DND-41 (cell line): Measurements from ENCODE around the gene KIAA0040.
A peak's percentile ranks its signal among the peaks of the same experiment; 100 is the strongest.

Source experiments
- ATAC-seq: fragments of 200-7000 bp; cut with Tn5 transposase; 3 replicates; pipeline ENCODE4 v1.9.1; 2021; ENCODE audit warnings: low read depth; ENCODE audit not compliant: insufficient read depth
- DNase-seq: peaks from one replicate; pipeline ENCODE4 v3.0.0-alpha.2; 2020
- H2AFZ ChIP-seq: 2 replicates; pipeline ENCODE4 v1.6.0; 2012; ENCODE audit warnings: low read depth, low read length
- H3K27ac ChIP-seq: 2 replicates; pipeline ENCODE4 v1.5.1; 2012; ENCODE audit warnings: low read length, inconsistent platforms
- H3K27me3 ChIP-seq: fragments of 200-600 bp; sonication (generic); 2 replicates; pipeline ENCODE4 v1.6.0; 2012; ENCODE audit warnings: low read length, mild to moderate bottlenecking, inconsistent platforms; ENCODE audit not compliant: insufficient read depth, poor library complexity
- H3K36me3 ChIP-seq: 2 replicates; pipeline ENCODE4 v1.5.1; 2012; ENCODE audit warnings: low read length, inconsistent platforms; ENCODE audit not compliant: insufficient read depth
- H3K4me1 ChIP-seq: 2 replicates; pipeline ENCODE4 v1.5.1; 2012; ENCODE audit warnings: mild to moderate bottlenecking, low read length; ENCODE audit not compliant: insufficient read depth
- H3K4me2 ChIP-seq: 2 replicates; pipeline ENCODE4 v1.6.0; 2012; ENCODE audit warnings: mild to moderate bottlenecking, moderate library complexity, low read length, inconsistent platforms; ENCODE audit not compliant: insufficient read depth
- H3K4me3 ChIP-seq, 2 experiments: fragments of 200-600 bp in 1 of 2; shearing (Covaris generic) in 1 of 2; 2 replicates each; pipeline ENCODE4 v1.5.1; 2012 to 2016; ENCODE audit warnings: inconsistent platforms in 2 of 2, low read length in 2 of 2, mild to moderate bottlenecking in 2 of 2, low read depth in 1 of 2, moderate library complexity in 1 of 2
- H3K79me2 ChIP-seq: 2 replicates; pipeline ENCODE4 v1.6.0; 2012; ENCODE audit warnings: low read length, inconsistent platforms; ENCODE audit not compliant: insufficient read depth
- H3K9ac ChIP-seq: 2 replicates; pipeline ENCODE4 v1.6.0; 2012; ENCODE audit warnings: low read depth, mild to moderate bottlenecking, inconsistent platforms, low read length, moderate library complexity
- H3K9me3 ChIP-seq: 2 replicates; pipeline ENCODE4 v1.5.1; 2012; ENCODE audit warnings: low read length, moderate library complexity, mild to moderate bottlenecking, inconsistent platforms; ENCODE audit not compliant: insufficient read depth, severe bottlenecking
- H4K20me1 ChIP-seq: 2 replicates; pipeline ENCODE4 v1.6.0; 2012; ENCODE audit warnings: low read length; ENCODE audit not compliant: insufficient read depth
- CTCF ChIP-seq: IDR thresholded peaks from 2 replicates; pipeline ENCODE4 v1.5.1; 2012; ENCODE audit warnings: borderline replicate concordance, low read length, moderate library complexity, mild to moderate bottlenecking; ENCODE audit not compliant: poor library complexity, severe bottlenecking; ENCODE audit errors: extremely low read depth
- EZH2 ChIP-seq: IDR thresholded peaks from 3 replicates; pipeline ENCODE4 v1.6.1; 2012; ENCODE audit warnings: borderline replicate concordance, low read depth, mild to moderate bottlenecking, moderate library complexity, low read length, inconsistent platforms; ENCODE audit not compliant: severe bottlenecking

The KIAA0040 gene

DNA sequence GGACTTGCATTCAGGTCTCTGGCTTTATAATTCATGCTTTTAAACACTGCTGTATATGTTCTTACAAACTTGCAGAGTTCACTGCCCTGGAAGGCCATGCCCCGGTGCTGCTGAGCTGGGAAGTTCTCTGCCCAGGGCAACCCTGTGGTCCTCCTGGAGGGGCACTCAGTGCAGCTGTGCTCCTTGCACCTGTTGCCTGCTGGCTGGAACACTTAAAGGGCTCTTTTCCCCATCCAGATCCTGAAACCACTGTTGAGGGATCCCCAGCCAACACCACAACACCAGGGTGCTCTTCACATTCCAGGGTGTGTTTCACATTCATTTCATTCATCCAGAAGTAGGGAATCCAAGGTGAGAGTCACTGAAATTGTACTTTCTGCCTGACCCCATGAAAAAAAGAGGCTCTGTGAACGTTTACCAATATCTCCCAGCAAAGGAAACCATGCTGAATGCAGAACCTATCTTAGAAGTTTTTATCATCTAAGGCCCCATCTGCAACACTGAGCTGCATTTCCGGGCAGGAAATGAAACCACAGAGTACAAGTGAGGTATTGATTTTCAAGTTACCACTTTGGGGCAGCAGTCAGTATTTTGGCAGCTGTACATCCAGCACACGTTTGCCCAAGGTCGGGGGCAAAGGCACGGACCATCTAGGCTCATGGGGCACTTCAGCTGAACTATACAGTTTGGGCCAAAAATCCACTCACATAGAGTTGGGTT is 16.4 kb upstream of the KIAA0040 start:
- Histone ChIP-seq H3K4me1 (peaks cover 54% of the 10 kb centered on the region), H3K27ac (peak overlapping the region; percentile 80), H3K27me3 (no peaks in the 10 kb centered on the region), H2AFZ (no peak overlapping the region), H3K9ac (peak overlapping the region; percentile 39), H3K4me3 (peak overlapping the region in 1 of 2 experiments; percentile 34; a peak in 1 of 4 replicates), H3K79me2 (no peaks in the 10 kb centered on the region), H3K9me3 (no peaks in the 10 kb centered on the region), H3K36me3 (no peaks in the 10 kb centered on the region), H3K4me2 (peak overlapping the region; percentile 62), H4K20me1 (0 out of 2 replicates have a peak, but pooled peaks cover 3% of the 10 kb centered on the region)
- TF ChIP-seq CTCF, result no peak
- TF ChIP-seq EZH2, result no peak
- ATAC-seq, result peak; percentile 91
- peak; percentile 78 for DNase-seq

GRCh38 chr1:175207971-175208370 is 15.4 kb upstream of the KIAA0040 start:
- no peak for ATAC-seq
- Histone ChIP-seq H3K9ac (no peak overlapping the region), H2AFZ (no peak overlapping the region), H4K20me1 (0 out of 2 replicates have a peak, but pooled peaks cover 3% of the 10 kb centered on the region), H3K4me2 (peak overlapping the region; percentile 62), H3K36me3 (no peaks in the 10 kb centered on the region), H3K4me1 (peaks cover 54% of the 10 kb centered on the region), H3K79me2 (no peaks in the 10 kb centered on the region), H3K4me3 (no peak overlapping the region), H3K27me3 (no peaks in the 10 kb centered on the region), H3K27ac (peak overlapping the region; percentile 80; the same call in 1 of the 2 replicates), H3K9me3 (no peaks in the 10 kb centered on the region)
- no peak for TF ChIP-seq CTCF
- TF ChIP-seq EZH2, result no peak
- no peak for DNase-seq

- H4K20me1 ChIP-seq, result 0 out of 2 replicates have a peak, but pooled peaks cover 3% of the 10 kb centered on the region
- H3K4me2 ChIP-seq, result no peak overlapping the region
- no peak for ATAC-seq
- TF ChIP-seq EZH2 (no peak), CTCF (no peak)
- no peaks in the 10 kb centered on the region for H3K36me3 ChIP-seq
- no peak overlapping the region for H2AFZ ChIP-seq
- no peak for DNase-seq
- H3K27me3 ChIP-seq, result no peaks in the 10 kb centered on the region
- no peak overlapping the region for H3K4me3 ChIP-seq
- no peaks in the 10 kb centered on the region for H3K9me3 ChIP-seq
- H3K4me1 ChIP-seq, result peaks cover 46% of the 10 kb centered on the region
- H3K27ac ChIP-seq, result no peak overlapping the region
- no peak overlapping the region for H3K9ac ChIP-seq
- H3K79me2 ChIP-seq, result no peaks in the 10 kb centered on the region
Observed at GRCh38 chr1:175206687-175207086, 14.1 kb upstream of the KIAA0040 start.
